Nephron progenitor cell (in vitro differentiated cells): ENCODE results near the gene BRMS1.

Experiments
- DNase-seq: peaks from one replicate; pipeline ENCODE4 v3.0.0; 2021
- H3K27ac Mint-ChIP-seq: 2 replicates; pipeline ENCODE4 v1.8.0; 2021; ENCODE audit warnings: mild to moderate bottlenecking, moderate library complexity, mixed read lengths
- H3K27me3 Mint-ChIP-seq: 2 replicates; pipeline ENCODE4 v1.8.0; 2021; ENCODE audit warnings: mild to moderate bottlenecking, low read depth, mixed read lengths; ENCODE audit not compliant: poor library complexity
- H3K36me3 Mint-ChIP-seq: 2 replicates; pipeline ENCODE4 v1.8.0; 2021; ENCODE audit warnings: low read depth, mixed read lengths
- H3K4me1 Mint-ChIP-seq: 2 replicates; pipeline ENCODE4 v1.8.0; 2021; ENCODE audit warnings: mixed read lengths
- H3K4me3 Mint-ChIP-seq: 2 replicates; pipeline ENCODE4 v1.8.0; 2021; ENCODE audit warnings: mild to moderate bottlenecking, moderate library complexity, mixed read lengths
- H3K9me3 Mint-ChIP-seq: 2 replicates; pipeline ENCODE4 v1.8.0; 2021; ENCODE audit warnings: mild to moderate bottlenecking, moderate library complexity, mixed read lengths
- TF ChIP-seq, protein P1 (sequence below): fragments of 200-600 bp; sonication (generic); IDR thresholded peaks from 2 replicates; pipeline ENCODE4 v1.5.0; 2021; ENCODE audit warnings: antibody characterized with exemption

Gene BRMS1

DNA sequence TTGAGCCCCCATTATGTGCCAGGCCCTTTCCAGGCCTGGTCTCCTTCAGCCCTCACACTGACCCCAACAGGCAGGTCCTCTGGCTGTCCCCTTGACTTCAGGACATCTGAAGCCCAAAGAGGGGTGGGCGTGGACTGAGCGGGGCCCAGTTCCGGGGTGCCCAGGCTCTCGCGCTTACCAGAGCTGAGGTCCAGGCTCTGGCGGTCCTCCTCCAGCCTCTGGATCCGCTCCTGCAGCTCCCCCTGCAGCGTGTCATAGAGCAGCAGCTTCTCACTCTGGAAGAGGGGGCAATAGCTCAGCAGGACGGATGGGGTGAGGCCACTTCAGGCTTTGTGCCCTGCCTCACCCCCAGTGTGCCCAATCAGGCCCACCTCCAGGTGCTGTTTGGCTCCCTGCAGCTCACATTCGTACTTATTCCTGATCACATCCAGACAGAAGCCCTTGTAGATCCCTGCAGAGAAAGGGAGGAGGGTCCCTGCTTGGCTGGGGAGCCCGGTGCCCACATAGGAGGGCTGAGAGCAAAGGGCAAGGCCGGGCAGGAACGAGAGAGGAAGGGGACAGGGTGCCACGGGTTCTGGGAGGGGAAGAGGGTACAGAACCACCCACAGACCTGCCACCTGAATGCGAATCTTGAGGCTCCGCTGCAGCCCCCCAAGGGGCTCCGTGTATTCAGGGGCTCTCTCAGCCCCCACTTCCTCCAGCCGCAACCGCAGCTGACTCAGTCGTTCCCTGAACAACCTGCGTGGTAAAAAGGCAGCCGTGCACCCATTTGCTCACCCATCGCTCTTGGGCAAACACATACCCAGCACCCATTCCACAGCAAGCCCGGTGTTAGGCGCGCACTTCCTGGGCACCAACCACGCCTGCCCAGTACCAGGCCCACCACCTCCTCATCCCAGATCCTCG is 4.1 kb downstream of the BRMS1 start:
- H3K4me1 Mint-ChIP-seq, result peaks cover 44% of the 10 kb centered on the region
- no peak for DNase-seq
- peaks cover 5% of the 10 kb centered on the region for H3K27me3 Mint-ChIP-seq
- no peak overlapping the region for H3K27ac Mint-ChIP-seq
- TF ChIP-seq, protein P1, sequence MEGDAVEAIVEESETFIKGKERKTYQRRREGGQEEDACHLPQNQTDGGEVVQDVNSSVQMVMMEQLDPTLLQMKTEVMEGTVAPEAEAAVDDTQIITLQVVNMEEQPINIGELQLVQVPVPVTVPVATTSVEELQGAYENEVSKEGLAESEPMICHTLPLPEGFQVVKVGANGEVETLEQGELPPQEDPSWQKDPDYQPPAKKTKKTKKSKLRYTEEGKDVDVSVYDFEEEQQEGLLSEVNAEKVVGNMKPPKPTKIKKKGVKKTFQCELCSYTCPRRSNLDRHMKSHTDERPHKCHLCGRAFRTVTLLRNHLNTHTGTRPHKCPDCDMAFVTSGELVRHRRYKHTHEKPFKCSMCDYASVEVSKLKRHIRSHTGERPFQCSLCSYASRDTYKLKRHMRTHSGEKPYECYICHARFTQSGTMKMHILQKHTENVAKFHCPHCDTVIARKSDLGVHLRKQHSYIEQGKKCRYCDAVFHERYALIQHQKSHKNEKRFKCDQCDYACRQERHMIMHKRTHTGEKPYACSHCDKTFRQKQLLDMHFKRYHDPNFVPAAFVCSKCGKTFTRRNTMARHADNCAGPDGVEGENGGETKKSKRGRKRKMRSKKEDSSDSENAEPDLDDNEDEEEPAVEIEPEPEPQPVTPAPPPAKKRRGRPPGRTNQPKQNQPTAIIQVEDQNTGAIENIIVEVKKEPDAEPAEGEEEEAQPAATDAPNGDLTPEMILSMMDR, result no peak
- no peak overlapping the region for H3K4me3 Mint-ChIP-seq
- no peaks in the 10 kb centered on the region for H3K9me3 Mint-ChIP-seq
- H3K36me3 Mint-ChIP-seq, result peaks cover 11% of the 10 kb centered on the region

DNA sequence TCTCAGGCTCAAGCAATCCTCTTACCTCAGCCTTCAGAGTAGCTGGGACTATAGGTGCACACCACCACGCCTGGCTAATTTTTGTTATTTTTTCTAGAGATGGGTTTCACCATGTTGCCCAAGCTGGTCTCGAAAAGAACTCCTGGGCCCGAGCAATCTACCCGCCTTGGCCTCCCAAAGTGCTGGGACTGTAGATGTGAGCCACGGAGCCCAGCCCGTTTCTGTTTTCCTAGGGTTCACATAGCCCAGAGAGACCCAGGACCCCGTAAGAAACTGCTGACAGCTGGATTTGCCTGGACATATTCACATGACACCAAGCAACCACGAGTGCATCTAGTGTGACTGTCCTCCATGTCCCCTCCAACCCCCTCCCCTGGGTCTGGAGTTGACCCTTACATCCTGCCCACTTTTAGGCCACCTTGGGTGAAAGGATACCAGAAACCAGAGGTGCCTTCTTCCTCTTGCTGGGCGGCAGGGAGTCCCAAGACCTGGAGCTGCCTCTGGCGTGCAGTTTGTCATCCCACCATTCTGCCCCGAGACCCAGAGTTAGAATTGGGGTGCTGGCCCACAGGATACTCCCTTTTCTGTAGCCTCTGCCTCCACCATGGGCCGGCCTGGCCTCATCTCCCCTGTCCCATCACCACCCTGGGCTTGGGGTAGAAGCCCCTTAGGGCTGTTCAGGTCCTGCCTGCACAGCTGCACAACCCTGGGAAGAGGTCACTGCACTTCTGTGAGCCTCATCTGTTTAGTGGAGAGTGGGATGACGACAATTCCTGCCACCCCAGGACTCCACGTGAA is 5.0 kb downstream of the BRMS1 start:
- Mint-ChIP-seq H3K4me1 (peaks cover 41% of the 10 kb centered on the region), H3K27ac (peak overlapping the region; percentile 42), H3K27me3 (peaks cover 5% of the 10 kb centered on the region), H3K9me3 (no peaks in the 10 kb centered on the region), H3K4me3 (no peak overlapping the region), H3K36me3 (peaks cover 11% of the 10 kb centered on the region)
- TF ChIP-seq, protein P1, result no peak
- DNase-seq, result no peak

DNA sequence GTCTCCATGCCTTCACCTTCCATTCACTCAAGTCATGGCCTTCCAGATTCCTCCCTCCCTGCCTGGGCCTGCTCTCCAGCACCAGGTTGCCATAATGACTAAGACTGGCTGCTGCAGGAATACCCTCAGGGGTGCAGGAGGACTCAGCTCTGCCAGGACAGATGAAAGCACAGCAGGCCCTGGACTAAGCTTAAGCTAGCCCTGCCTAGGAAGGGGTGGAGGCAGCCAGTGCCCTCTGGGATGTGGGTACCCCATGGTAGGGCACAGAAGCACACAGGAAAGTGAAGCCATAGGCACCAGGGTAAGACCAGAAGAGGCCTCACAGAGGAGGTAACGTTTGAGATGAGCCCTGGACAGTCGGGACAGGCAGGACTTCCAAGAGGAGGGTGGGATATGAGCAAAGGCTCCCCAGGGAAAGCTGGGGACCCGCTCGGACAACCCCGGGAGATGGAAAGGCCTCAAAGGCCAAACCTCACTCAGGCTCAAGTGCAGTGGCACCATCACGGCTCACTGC is 5.7 kb downstream of the BRMS1 start:
- peak overlapping the region; percentile 54 for H3K27ac Mint-ChIP-seq
- TF ChIP-seq, protein P1, result no peak
- H3K4me1 Mint-ChIP-seq, result peaks cover 36% of the 10 kb centered on the region
- peaks cover 11% of the 10 kb centered on the region for H3K36me3 Mint-ChIP-seq
- H3K4me3 Mint-ChIP-seq, result no peak overlapping the region
- no peaks in the 10 kb centered on the region for H3K9me3 Mint-ChIP-seq
- peaks cover 2% of the 10 kb centered on the region for H3K27me3 Mint-ChIP-seq
- DNase-seq, result no peak

DNA sequence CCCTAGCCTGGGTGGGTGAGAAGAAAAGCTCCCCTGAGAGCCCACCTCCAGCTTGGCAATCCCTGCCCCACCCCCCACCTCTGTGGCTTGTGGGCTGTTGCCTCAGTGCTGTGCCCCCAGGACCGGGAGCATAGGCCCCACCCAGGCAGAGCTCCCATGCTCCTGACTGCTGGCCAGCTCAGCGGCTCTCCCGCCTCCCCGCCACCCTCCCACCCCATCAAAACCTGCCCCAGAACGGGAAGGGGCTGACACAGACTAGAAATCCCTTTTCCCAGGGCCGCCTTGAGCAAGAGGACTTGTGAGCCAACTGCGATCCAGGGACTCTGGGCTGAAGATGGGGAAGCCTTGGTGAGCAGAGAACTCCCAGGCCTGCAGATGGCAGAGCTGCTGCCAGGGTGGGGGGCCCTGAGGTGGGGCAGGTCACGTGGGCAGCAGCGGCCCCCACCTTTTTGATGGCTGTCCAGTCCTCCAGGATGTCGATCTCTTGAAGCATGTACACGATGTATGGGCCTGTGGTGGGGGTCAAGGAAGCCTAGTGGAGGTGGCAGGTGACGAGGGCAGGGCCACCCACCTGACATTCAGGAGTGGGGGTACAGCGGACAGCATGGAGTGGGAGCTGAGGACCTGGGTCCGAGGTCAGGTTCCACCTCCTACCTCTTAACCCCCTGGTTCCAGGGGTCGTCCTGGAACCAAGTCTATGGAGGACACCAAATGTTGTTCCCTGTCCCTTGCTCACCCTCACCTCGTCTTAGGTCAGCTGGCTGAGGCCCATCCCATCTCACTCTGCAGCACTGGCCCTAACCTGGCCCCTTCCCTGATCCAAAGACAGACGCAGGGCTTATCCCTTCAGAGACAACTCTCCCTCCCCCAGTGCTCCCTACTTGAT is 6.4 kb downstream of the BRMS1 start:
- Mint-ChIP-seq H3K27me3 (peaks cover under 1% of the 10 kb centered on the region), H3K36me3 (peaks cover 11% of the 10 kb centered on the region), H3K4me1 (peaks cover 32% of the 10 kb centered on the region), H3K9me3 (no peaks in the 10 kb centered on the region), H3K4me3 (no peak overlapping the region), H3K27ac (no peak overlapping the region)
- DNase-seq, result no peak
- TF ChIP-seq, protein P1, result no peak

DNA sequence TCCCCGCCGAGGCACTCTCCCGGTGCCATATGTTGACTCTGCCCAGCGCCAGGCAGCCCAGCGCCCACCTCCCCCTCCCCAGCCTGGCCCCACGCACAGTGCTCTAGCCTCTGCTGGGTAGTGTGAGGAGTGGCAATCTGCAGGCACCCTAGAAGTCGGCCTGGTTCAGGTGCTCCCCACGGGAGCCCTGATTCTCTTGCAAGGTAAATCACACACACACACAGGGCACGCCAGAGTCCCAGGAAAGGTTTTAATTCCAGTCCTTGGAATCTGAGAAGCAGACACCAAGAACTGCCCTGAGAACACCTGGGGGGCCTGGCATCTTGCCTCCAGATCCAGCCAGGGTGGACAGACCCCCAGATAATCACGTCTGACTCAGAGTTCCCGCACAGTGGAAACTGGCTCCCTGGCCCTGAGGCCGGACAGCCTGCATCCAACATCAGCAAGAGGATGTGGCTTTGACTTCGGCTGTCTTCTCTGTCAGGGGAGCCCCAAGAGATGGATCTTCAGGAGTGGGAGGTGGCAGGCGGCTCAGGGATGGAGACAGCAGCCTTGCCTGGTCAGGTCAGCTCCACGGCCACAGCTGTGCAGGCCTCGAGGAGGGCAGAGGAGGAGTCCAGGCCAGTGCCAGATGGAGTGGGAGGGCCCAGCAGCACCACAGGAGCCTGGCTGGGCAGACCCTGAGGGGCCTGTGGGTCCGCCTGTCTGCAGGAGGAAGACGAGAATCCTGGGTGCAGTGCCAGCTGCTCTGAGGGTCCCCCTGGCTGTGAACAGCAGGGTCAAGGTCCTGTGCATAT is 7.6 kb downstream of the BRMS1 start:
- Mint-ChIP-seq H3K4me3 (no peak overlapping the region), H3K36me3 (peaks cover 11% of the 10 kb centered on the region), H3K4me1 (peaks cover 26% of the 10 kb centered on the region), H3K9me3 (no peaks in the 10 kb centered on the region), H3K27me3 (no peaks in the 10 kb centered on the region), H3K27ac (peak overlapping the region; percentile 83)
- TF ChIP-seq, protein P1, result no peak
- no peak for DNase-seq
